HEK293 (cell line): ENCODE data around the gene CAB39L.

Experiments used
- CTCF ChIA-PET: fragments of 350-600 bp; formaldehyde crosslinking; extraction: SDS; loops from one replicate; lab custom pipeline; 2021; ENCODE audit warnings: antibody characterized with exemption; lab: Yijun Ruan, JAX
- POLR2A ChIA-PET: fragments of 300-600 bp; formaldehyde crosslinking; extraction: SDS; loops from one replicate; lab custom pipeline; 2020; ENCODE audit warnings: antibody characterized with exemption, inconsistent platforms; lab: Yijun Ruan, JAX
- H3K27ac ChIP-seq: fragments of 200-500 bp; sonication (Bioruptor generic); 2 replicates; pipeline ENCODE4 v1.5.1; 2014; ENCODE audit warnings: low read depth, low read length, control low read depth, inconsistent platforms; ENCODE audit errors: extremely low read depth
- H3K36me3 ChIP-seq, 2 experiments: fragments of 200-500 bp in 1 of 2; sonication (Bioruptor generic) in 1 of 2; 1 replicate in 1 of 2; 2 replicates in 1 of 2; pipeline ENCODE4 v1.5.1; 2014 to 2017; ENCODE audit warnings: inconsistent platforms in 2 of 2, low read length in 2 of 2; ENCODE audit not compliant: control insufficient read depth in 2 of 2, insufficient read depth in 1 of 2
- H3K4me1 ChIP-seq: fragments of 200-500 bp; sonication (Bioruptor generic); 2 replicates; pipeline ENCODE4 v1.5.1; 2014; ENCODE audit warnings: mild to moderate bottlenecking, low read length, inconsistent platforms; ENCODE audit not compliant: control insufficient read depth, insufficient read depth
- H3K4me3 ChIP-seq: 2 replicates; pipeline ENCODE4 v1.5.1; 2011; ENCODE audit warnings: low read depth, mild to moderate bottlenecking, control low read depth, low read length, moderate library complexity
- H3K9me3 ChIP-seq: fragments of 200-500 bp; sonication (Bioruptor generic); 2 replicates; pipeline ENCODE4 v1.5.1; 2014; ENCODE audit warnings: low read depth, low read length, inconsistent platforms; ENCODE audit not compliant: control insufficient read depth, insufficient read depth
- FEZF1 ChIP-seq: fragments of 450-650 bp; formaldehyde crosslinking; IDR thresholded peaks from 2 replicates; pipeline ENCODE4 v1.5.1; 2016; ENCODE audit warnings: missing biosample characterization, missing genetic modification characterization
- KLF9 ChIP-seq: fragments of 450-650 bp; formaldehyde crosslinking; IDR thresholded peaks from 2 replicates; pipeline ENCODE4 v1.5.1; 2016; ENCODE audit warnings: missing biosample characterization, missing genetic modification characterization, low read depth
- OSR2 ChIP-seq: fragments of 450-650 bp; formaldehyde crosslinking; IDR thresholded peaks from 2 replicates; pipeline ENCODE4 v1.5.1; 2016; ENCODE audit warnings: missing biosample characterization, missing genetic modification characterization
- SALL2 ChIP-seq: fragments of 450-650 bp; formaldehyde crosslinking; IDR thresholded peaks from 2 replicates; pipeline ENCODE4 v1.5.0; 2017; ENCODE audit warnings: missing biosample characterization, mild to moderate bottlenecking, missing genetic modification characterization, borderline replicate concordance
- SP2 ChIP-seq: fragments of 450-650 bp; formaldehyde crosslinking; IDR thresholded peaks from 2 replicates; pipeline ENCODE4 v1.5.1; 2016; ENCODE audit warnings: missing biosample characterization, missing genetic modification characterization
- SP3 ChIP-seq: fragments of 450-650 bp; formaldehyde crosslinking; IDR thresholded peaks from 2 replicates; pipeline ENCODE4 v1.5.1; 2016; ENCODE audit warnings: missing biosample characterization, missing genetic modification characterization
- SP7 ChIP-seq: fragments of 450-650 bp; formaldehyde crosslinking; IDR thresholded peaks from 2 replicates; pipeline ENCODE4 v1.5.1; 2016; ENCODE audit warnings: missing biosample characterization, missing genetic modification characterization
- ZBTB48 ChIP-seq: fragments of 450-650 bp; formaldehyde crosslinking; IDR thresholded peaks from 2 replicates; pipeline ENCODE4 v1.5.1; 2016; ENCODE audit warnings: missing biosample characterization, missing genetic modification characterization
- ZEB2 ChIP-seq: fragments of 450-650 bp; formaldehyde crosslinking; IDR thresholded peaks from 2 replicates; pipeline ENCODE4 v1.5.1; 2016; ENCODE audit warnings: missing biosample characterization, missing genetic modification characterization
- ZNF10 ChIP-seq: fragments of 450-650 bp; formaldehyde crosslinking; IDR thresholded peaks from 2 replicates; pipeline ENCODE4 v1.5.1; 2017; ENCODE audit warnings: missing biosample characterization, missing genetic modification characterization
- ZNF121 ChIP-seq: fragments of 450-650 bp; formaldehyde crosslinking; IDR thresholded peaks from 2 replicates; pipeline ENCODE4 v1.5.1; 2016; ENCODE audit warnings: missing biosample characterization, missing genetic modification characterization
- ZNF223 ChIP-seq: fragments of 450-650 bp; formaldehyde crosslinking; IDR thresholded peaks from 2 replicates; pipeline ENCODE4 v1.5.1; 2016; ENCODE audit warnings: missing biosample characterization, missing genetic modification characterization
- ZNF350 ChIP-seq: fragments of 450-650 bp; formaldehyde crosslinking; IDR thresholded peaks from 2 replicates; pipeline ENCODE4 v1.5.0; 2017; ENCODE audit warnings: missing biosample characterization, mild to moderate bottlenecking, missing genetic modification characterization
- ZNF394 ChIP-seq: fragments of 450-650 bp; formaldehyde crosslinking; IDR thresholded peaks from 2 replicates; pipeline ENCODE4 v1.5.1; 2016; ENCODE audit warnings: missing biosample characterization, missing genetic modification characterization, mild to moderate bottlenecking, moderate library complexity, borderline replicate concordance
- ZNF404 ChIP-seq: fragments of 450-650 bp; formaldehyde crosslinking; IDR thresholded peaks from 2 replicates; pipeline ENCODE4 v1.5.1; 2017; ENCODE audit warnings: missing biosample characterization, missing genetic modification characterization
- ZNF423 ChIP-seq: fragments of 450-650 bp; formaldehyde crosslinking; IDR thresholded peaks from 2 replicates; pipeline ENCODE4 v1.5.1; 2016; ENCODE audit warnings: missing biosample characterization, missing genetic modification characterization
- ZNF48 ChIP-seq: fragments of 450-650 bp; formaldehyde crosslinking; IDR thresholded peaks from 2 replicates; pipeline ENCODE4 v1.5.1; 2016; ENCODE audit warnings: missing biosample characterization, missing genetic modification characterization
- ZNF514 ChIP-seq: fragments of 450-650 bp; formaldehyde crosslinking; IDR thresholded peaks from 2 replicates; pipeline ENCODE4 v1.5.1; 2016; ENCODE audit warnings: missing biosample characterization, missing genetic modification characterization
- ZNF530 ChIP-seq: fragments of 450-650 bp; formaldehyde crosslinking; IDR thresholded peaks from 2 replicates; pipeline ENCODE4 v1.5.1; 2016; ENCODE audit warnings: low read depth, missing biosample characterization, missing genetic modification characterization
- ZNF623 ChIP-seq: fragments of 450-650 bp; formaldehyde crosslinking; IDR thresholded peaks from 2 replicates; pipeline ENCODE4 v1.5.1; 2016; ENCODE audit warnings: missing biosample characterization, missing genetic modification characterization
- ZSCAN30 ChIP-seq: fragments of 450-650 bp; IDR thresholded peaks from 2 replicates; pipeline ENCODE4 v1.5.1; 2018; ENCODE audit warnings: missing biosample characterization, mild to moderate bottlenecking, missing genetic modification characterization, moderate library complexity
- TF ChIP-seq, protein P1 (sequence below): fragments of 450-650 bp; formaldehyde crosslinking; IDR thresholded peaks from 2 replicates; pipeline ENCODE4 v1.5.1; 2016; ENCODE audit warnings: missing biosample characterization, missing genetic modification characterization
- TF ChIP-seq, protein P2 (sequence below): fragments of 450-650 bp; formaldehyde crosslinking; IDR thresholded peaks from 2 replicates; pipeline ENCODE4 v1.5.1; 2017; ENCODE audit warnings: missing biosample characterization, missing genetic modification characterization
- TF ChIP-seq, protein P3 (sequence below): fragments of 450-650 bp; formaldehyde crosslinking; IDR thresholded peaks from 2 replicates; pipeline ENCODE4 v1.5.1; 2016; ENCODE audit warnings: missing biosample characterization, missing genetic modification characterization
- TF ChIP-seq, protein P4 (sequence below): fragments of 450-650 bp; formaldehyde crosslinking; optimal IDR thresholded peaks from 2 replicates; pipeline ENCODE3; 2016; ENCODE audit warnings: missing biosample characterization, mild to moderate bottlenecking, missing genetic modification characterization

CAB39L gene

DNA sequence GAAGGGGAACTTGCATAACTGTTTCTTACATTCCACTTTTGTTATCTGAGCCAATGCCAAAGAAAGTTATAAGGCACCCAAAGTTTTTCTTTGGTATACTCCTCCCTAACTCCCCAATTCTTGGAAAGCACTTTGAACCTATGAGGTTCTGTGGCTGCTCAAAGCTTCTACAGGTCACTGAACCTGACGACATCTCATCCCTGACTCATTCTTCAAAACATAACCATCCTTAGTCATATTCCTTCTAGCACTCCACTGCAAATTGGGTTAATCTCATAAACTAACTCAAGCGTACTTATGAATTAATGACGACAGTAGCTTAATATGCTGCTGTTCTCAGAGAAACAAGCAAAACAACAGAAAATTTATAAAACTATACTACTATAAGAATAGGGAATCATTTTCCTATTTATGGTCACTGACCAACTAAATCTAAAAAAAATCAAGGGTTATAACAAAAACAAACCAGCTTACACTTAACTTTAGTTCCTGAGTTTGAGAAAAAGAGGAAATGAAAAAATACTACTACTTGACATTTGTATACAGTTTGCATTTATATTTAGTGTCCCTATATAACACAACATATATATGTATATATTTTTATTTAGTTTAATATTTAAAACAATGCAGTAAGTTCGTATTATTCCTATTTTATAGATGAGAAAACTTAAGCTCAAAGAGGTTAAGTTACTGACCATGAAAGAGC is 69.1 kb downstream of the CAB39L start (continued):
- TF ChIP-seq ZSCAN30 = no peak
- TF ChIP-seq ZNF48 (tag by site-specific recombination) = no peak
- TF ChIP-seq, all 188 proteins: peak for 14

DNA sequence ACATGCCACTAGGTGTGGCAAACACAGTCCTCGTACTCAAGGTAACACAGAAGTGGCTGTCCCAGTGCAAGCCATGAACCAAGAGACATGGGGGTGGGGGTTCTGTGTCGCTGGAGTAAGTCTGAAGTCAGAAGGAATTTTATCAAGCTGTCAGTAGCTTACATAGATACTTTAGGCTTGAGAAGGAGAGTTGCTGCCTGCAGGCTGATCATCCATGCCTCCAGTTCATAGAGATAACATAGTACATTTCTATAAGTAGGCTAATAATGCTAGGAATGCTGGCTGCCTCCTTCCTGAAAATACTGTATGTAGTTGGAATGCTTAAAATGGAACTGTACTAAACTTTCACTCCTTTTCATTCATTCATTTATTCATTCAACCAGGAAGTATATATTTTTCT is 70.1 kb downstream of the CAB39L start:
- POLR2A ChIA-PET = no interaction called here
- Histone ChIP-seq H3K27ac (no peak overlapping the region), H3K4me3 (no peak overlapping the region), H3K36me3 (no peaks in the 10 kb centered on the region), H3K4me1 (peaks cover 12% of the 10 kb centered on the region; the same call in 1 of the 2 replicates), H3K9me3 (no peaks in the 10 kb centered on the region)
- no peak for TF ChIP-seq ZNF10 (tag by site-specific recombination)
- no peak for TF ChIP-seq SP3
- TF ChIP-seq, protein P1, sequence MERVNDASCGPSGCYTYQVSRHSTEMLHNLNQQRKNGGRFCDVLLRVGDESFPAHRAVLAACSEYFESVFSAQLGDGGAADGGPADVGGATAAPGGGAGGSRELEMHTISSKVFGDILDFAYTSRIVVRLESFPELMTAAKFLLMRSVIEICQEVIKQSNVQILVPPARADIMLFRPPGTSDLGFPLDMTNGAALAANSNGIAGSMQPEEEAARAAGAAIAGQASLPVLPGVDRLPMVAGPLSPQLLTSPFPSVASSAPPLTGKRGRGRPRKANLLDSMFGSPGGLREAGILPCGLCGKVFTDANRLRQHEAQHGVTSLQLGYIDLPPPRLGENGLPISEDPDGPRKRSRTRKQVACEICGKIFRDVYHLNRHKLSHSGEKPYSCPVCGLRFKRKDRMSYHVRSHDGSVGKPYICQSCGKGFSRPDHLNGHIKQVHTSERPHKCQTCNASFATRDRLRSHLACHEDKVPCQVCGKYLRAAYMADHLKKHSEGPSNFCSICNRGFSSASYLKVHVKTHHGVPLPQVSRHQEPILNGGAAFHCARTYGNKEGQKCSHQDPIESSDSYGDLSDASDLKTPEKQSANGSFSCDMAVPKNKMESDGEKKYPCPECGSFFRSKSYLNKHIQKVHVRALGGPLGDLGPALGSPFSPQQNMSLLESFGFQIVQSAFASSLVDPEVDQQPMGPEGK = no peak
- TF ChIP-seq KLF9 = no peak
- no peak for TF ChIP-seq ZEB2
- TF ChIP-seq SP7 (tag by site-specific recombination) = no peak
- no peak for TF ChIP-seq ZNF121 (tag by site-specific recombination)
- TF ChIP-seq ZNF530 (tag by site-specific recombination) = no peak
- TF ChIP-seq ZNF423 (tag by site-specific recombination) = no peak
- CTCF ChIA-PET = interaction anchor here (0.6 kb wide), 1 partner anchor 49 kb away, joined by 4 read pairs; no protein-coding TSS in a partner anchor

DNA sequence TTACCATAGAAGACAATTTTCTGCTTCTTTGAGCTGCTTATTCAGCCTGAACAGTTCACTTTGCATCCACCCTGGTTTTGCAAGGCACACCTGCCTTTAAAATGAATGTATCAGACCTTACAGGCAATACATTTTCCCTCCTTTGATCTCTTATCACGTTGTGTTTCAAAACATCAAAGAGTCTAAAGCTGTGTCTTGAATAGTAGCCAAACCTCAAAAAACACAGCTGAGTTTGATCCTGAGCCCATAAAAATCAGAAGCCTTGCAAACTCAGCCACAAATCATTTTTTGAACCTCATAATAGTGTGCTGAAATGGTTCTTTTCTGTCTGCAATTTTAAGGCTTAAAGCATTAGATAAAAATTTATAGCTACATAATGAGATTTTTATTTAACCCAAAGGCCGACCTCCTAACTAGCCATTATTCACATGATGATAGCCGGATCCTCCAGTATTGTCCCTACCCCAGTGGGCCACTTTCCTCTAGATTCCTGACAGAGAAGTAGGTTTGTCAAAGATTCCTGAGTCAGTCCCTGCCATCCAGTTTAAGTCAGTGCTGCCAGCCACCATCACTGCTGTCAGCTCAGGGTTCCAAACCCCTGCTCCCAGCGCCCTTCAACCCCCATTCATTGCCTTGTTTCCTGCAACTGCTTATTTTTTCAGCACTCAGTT is 71.8 kb downstream of the CAB39L start:
- H3K4me1 ChIP-seq = peaks cover 12% of the 10 kb centered on the region; the same call in 1 of the 2 replicates
- ChIA-PET POLR2A (interaction anchor here (1.2 kb wide), 1 partner anchor 72 kb away, joined by 5 read pairs; the partner anchor contains the start of genes CAB39L and SETDB2), CTCF (interaction anchor here (0.6 kb wide), 1 partner anchor 71 kb away, joined by 3 read pairs; no protein-coding TSS in a partner anchor)
- TF ChIP-seq ZNF10 (tag by site-specific recombination) (peak; percentile 44; the same call in 1 of the 2 replicates), ZNF623 (tag by site-specific recombination) (no peak), ZBTB48 (tag by site-specific recombination) (no peak), ZNF404 (no peak), OSR2 (tag by site-specific recombination) (peak; percentile 66; the same call in 1 of the 2 replicates), ZNF223 (tag by site-specific recombination) (no peak), SALL2 (tag by site-specific recombination) (no peak), ZNF350 (tag by site-specific recombination) (peak; percentile 60; the same call in 1 of the 2 replicates), ZEB2 (0 out of 2 replicates have a peak, but pooled peaks have one; percentile 24), SP2 (tag by site-specific recombination) (peak; percentile 25; the same call in 1 of the 2 replicates), FEZF1 (tag by site-specific recombination) (peak; percentile 88), ZNF394 (tag by site-specific recombination) (0 out of 2 replicates have a peak, but pooled peaks have one; percentile 12), SP7 (tag by site-specific recombination) (peak; percentile 33; the same call in 1 of the 2 replicates), ZNF514 (no peak)
- TF ChIP-seq, protein P2, sequence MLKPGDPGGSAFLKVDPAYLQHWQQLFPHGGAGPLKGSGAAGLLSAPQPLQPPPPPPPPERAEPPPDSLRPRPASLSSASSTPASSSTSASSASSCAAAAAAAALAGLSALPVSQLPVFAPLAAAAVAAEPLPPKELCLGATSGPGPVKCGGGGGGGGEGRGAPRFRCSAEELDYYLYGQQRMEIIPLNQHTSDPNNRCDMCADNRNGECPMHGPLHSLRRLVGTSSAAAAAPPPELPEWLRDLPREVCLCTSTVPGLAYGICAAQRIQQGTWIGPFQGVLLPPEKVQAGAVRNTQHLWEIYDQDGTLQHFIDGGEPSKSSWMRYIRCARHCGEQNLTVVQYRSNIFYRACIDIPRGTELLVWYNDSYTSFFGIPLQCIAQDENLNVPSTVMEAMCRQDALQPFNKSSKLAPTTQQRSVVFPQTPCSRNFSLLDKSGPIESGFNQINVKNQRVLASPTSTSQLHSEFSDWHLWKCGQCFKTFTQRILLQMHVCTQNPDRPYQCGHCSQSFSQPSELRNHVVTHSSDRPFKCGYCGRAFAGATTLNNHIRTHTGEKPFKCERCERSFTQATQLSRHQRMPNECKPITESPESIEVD (tag by site-specific recombination) = peak; percentile 53; the same call in 1 of the 2 replicates
- TF ChIP-seq, protein P3, sequence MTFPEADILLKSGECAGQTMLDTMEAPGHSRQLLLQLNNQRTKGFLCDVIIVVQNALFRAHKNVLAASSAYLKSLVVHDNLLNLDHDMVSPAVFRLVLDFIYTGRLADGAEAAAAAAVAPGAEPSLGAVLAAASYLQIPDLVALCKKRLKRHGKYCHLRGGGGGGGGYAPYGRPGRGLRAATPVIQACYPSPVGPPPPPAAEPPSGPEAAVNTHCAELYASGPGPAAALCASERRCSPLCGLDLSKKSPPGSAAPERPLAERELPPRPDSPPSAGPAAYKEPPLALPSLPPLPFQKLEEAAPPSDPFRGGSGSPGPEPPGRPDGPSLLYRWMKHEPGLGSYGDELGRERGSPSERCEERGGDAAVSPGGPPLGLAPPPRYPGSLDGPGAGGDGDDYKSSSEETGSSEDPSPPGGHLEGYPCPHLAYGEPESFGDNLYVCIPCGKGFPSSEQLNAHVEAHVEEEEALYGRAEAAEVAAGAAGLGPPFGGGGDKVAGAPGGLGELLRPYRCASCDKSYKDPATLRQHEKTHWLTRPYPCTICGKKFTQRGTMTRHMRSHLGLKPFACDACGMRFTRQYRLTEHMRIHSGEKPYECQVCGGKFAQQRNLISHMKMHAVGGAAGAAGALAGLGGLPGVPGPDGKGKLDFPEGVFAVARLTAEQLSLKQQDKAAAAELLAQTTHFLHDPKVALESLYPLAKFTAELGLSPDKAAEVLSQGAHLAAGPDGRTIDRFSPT (tag by site-specific recombination) = peak; percentile 68
- TF ChIP-seq, protein P4, sequence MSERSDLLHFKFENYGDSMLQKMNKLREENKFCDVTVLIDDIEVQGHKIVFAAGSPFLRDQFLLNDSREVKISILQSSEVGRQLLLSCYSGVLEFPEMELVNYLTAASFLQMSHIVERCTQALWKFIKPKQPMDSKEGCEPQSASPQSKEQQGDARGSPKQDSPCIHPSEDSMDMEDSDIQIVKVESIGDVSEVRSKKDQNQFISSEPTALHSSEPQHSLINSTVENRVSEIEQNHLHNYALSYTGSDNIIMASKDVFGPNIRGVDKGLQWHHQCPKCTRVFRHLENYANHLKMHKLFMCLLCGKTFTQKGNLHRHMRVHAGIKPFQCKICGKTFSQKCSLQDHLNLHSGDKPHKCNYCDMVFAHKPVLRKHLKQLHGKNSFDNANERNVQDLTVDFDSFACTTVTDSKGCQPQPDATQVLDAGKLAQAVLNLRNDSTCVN = peak; percentile 6

More for the DNA sequence above, 71.8 kb downstream of the CAB39L start:
- Histone ChIP-seq H3K27ac (no peak overlapping the region), H3K36me3 (no peaks in the 10 kb centered on the region), H3K9me3 (no peaks in the 10 kb centered on the region), H3K4me3 (no peak overlapping the region)
